ENCODE results near the gene NSMF. TPM values are rescaled to one million over a fixed set of nuclear protein-coding genes. Genes with fewer than 3 reads are reported as not detected.

The NSMF gene
- polyA plus RNA-seq, 1 experiment = 35.7 TPM

DNA sequence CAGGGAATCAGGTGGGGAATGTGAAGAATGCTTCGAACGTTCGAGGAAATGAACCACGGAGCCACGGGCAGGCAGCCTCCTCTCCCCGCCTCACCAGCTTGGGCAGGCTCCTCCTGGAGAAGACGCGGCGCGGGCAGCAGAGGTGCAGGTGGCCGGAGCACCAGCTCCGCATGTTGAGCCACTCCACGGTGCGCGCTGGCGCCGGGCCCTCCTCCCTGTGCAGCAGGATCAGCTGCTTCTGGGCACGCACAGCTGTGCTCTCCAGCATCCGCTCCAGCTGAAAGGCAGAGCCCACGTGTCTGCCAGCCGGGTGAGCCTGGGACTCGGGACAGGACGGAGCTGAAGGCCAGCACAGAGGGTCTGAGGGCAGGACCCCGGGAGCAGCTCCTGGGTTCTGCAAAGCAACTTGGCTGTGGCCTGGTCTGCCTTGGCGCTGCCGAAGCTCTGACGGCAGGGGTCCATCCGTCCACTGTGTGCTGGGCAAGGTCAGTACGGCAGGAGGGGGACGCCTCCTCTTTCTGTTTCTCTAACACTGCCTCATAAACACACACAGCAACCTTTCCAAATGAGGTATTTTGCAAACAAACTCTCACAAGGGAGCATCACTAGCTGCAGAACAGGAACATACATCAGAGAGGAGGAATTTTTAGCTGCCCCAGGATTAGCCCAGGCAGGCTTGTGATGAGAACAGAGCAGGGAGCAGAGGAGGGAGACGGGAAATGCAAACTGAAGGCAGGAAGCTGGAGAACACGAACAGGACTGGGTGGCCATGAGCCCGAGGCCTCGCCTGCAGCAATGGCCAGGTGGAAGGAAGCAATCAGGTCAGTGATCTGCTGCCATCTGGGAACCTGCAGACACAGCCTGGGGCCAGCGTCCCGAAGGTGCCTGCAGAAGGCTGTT is 20.1 kb upstream of the NSMF start:
- TF ChIP-seq, protein P1, sequence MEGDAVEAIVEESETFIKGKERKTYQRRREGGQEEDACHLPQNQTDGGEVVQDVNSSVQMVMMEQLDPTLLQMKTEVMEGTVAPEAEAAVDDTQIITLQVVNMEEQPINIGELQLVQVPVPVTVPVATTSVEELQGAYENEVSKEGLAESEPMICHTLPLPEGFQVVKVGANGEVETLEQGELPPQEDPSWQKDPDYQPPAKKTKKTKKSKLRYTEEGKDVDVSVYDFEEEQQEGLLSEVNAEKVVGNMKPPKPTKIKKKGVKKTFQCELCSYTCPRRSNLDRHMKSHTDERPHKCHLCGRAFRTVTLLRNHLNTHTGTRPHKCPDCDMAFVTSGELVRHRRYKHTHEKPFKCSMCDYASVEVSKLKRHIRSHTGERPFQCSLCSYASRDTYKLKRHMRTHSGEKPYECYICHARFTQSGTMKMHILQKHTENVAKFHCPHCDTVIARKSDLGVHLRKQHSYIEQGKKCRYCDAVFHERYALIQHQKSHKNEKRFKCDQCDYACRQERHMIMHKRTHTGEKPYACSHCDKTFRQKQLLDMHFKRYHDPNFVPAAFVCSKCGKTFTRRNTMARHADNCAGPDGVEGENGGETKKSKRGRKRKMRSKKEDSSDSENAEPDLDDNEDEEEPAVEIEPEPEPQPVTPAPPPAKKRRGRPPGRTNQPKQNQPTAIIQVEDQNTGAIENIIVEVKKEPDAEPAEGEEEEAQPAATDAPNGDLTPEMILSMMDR (IDR thresholded peaks at IDR 0.05; ENCODE audit: insufficient read depth, low read depth, low read length) = no peak
- DNase-seq (ENCODE audit: low read depth) = no peak
- CTCF ChIA-PET = no interaction called here
- Histone ChIP-seq H3K27me3 (ENCODE audit: control insufficient read depth, insufficient read depth, low read length) (no peaks in the 10 kb centered on the region), H3K36me3 (ENCODE audit: control insufficient read depth, insufficient read depth, low read length) (no peaks in the 10 kb centered on the region), H3K4me3 (ENCODE audit: low read depth, low read length) (no peak overlapping the region)
- POLR2A ChIA-PET = no interaction called here

- ChIA-PET CTCF (no interaction called here), POLR2A (no interaction called here)
- H3K4me3 ChIP-seq (ENCODE audit: low read depth, low read length) = no peak overlapping the region
- TF ChIP-seq, protein P1 (IDR thresholded peaks at IDR 0.05; ENCODE audit: insufficient read depth, low read depth, low read length) = no peak
- H3K36me3 ChIP-seq (ENCODE audit: control insufficient read depth, insufficient read depth, low read length) = no peaks in the 10 kb centered on the region
- no peaks in the 10 kb centered on the region for H3K27me3 ChIP-seq (ENCODE audit: control insufficient read depth, insufficient read depth, low read length)
- DNase-seq (ENCODE audit: low read depth) = no peak
These were observed 19.5 kb upstream of the NSMF start for GRCh38 chr9:137478613-137478961.

GRCh38 chr9:137477778-137478612 is 18.9 kb upstream of the NSMF start:
- Histone ChIP-seq H3K36me3 (ENCODE audit: control insufficient read depth, insufficient read depth, low read length) (no peaks in the 10 kb centered on the region), H3K27me3 (ENCODE audit: control insufficient read depth, insufficient read depth, low read length) (no peaks in the 10 kb centered on the region), H3K4me3 (ENCODE audit: low read depth, low read length) (no peak overlapping the region)
- ChIA-PET CTCF (no interaction called here), POLR2A (no interaction called here)
- TF ChIP-seq, protein P1 (IDR thresholded peaks at IDR 0.05; ENCODE audit: insufficient read depth, low read depth, low read length) = no peak
- no peak for DNase-seq (ENCODE audit: low read depth)

DNA sequence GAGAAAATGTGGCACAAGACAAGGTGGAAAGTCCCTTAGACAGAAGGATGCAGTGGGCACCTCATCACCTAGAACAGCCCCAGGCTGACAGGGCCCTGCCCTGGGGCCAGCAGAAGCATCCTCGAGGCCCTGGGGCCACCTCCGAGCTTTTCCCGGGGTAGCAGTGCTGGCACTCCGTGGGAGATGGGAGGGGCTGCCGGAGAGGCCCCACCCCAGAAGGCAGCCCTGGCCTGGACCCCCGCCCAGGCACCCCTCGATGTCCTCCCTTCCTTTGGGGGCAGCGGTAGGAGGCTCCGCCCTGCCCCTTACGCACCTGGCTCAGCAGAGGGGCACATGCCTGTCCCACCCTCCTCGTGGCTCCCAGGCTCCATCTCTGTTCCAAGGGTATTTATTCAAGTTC is 17.7 kb upstream of the NSMF start:
- ChIA-PET POLR2A (no interaction called here), CTCF (no interaction called here)
- no peak for DNase-seq (ENCODE audit: low read depth)
- TF ChIP-seq, protein P1 (IDR thresholded peaks at IDR 0.05; ENCODE audit: insufficient read depth, low read depth, low read length) = no peak
- no peaks in the 10 kb centered on the region for H3K27me3 ChIP-seq (ENCODE audit: control insufficient read depth, insufficient read depth, low read length)
- H3K36me3 ChIP-seq (ENCODE audit: control insufficient read depth, insufficient read depth, low read length) = no peaks in the 10 kb centered on the region
- H3K4me3 ChIP-seq (ENCODE audit: low read depth, low read length) = no peak overlapping the region

DNA sequence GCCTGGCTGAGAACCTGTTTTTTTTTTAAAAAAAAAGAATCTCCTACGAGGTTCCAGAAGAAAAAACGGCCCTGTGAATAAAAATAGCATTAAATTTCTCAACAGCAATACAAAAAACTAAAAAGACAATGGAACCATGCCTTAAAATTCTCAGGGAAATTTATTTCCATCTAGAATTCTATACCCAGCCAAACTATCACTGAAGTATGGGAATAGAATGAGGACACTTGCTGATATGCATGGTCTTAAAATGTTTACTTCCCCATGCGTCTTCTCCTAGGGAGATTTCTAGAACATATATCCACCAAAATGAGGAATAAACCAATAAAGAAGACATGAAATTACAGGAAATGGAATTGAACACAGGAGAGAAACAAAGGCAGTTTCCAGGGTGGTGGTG is 16.5 kb upstream of the NSMF start:
- TF ChIP-seq, protein P1 (IDR thresholded peaks at IDR 0.05; ENCODE audit: insufficient read depth, low read depth, low read length) = no peak
- Histone ChIP-seq H3K36me3 (ENCODE audit: control insufficient read depth, insufficient read depth, low read length) (no peaks in the 10 kb centered on the region), H3K27me3 (ENCODE audit: control insufficient read depth, insufficient read depth, low read length) (no peaks in the 10 kb centered on the region), H3K4me3 (ENCODE audit: low read depth, low read length) (no peak overlapping the region)
- DNase-seq (ENCODE audit: low read depth) = no peak
- POLR2A ChIA-PET = no interaction called here
- CTCF ChIA-PET = no interaction called here
